ENCODE data around the gene YTHDF1. TPM values are rescaled to one million over a fixed set of nuclear protein-coding genes. Genes with fewer than 3 reads are reported as not detected.
A peak's percentile ranks its signal among the peaks of the same experiment; 100 is the strongest.

The YTHDF1 gene
- total and polyA plus RNA-seq, 12 donors: 15.3 to 31.6 (median 21.4) TPM

DNA sequence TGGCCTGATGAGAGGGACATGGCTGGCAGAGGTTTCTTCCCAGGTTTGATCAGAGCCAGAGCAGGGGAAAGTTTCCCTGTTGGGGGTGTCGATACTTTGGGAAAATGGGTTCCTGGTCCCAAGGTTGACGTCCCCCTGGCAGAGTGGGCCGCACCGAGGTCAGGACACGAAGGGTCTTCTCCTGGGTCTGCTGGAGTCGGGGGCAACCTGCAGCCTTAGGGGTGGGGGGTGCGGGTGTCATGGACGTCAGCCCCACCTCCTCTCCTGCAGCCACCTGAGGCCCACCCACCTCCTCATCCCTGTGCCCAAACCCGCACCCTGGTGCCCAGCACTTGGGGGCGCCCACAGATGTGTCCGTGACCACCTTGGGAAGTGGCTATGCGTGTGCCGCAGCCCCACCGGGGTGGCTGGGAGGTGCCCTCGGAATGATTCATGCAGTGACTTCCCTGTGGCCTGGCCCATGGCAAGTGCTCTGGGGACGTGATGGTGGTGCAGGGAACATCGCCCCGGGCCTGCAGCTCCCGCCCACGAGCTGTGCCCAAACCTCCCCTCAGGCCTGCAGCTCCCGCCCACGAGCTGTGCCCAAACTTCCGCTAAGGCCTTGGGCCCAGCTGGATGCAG, 64.9 kb downstream of the YTHDF1 start:
- DNase-seq (peak in 1 of 2 donors; percentile 3), ATAC-seq (no peak)
- intact Hi-C loops (cut with DNase I): no loop called here
- TF ChIP-seq, protein P1, sequence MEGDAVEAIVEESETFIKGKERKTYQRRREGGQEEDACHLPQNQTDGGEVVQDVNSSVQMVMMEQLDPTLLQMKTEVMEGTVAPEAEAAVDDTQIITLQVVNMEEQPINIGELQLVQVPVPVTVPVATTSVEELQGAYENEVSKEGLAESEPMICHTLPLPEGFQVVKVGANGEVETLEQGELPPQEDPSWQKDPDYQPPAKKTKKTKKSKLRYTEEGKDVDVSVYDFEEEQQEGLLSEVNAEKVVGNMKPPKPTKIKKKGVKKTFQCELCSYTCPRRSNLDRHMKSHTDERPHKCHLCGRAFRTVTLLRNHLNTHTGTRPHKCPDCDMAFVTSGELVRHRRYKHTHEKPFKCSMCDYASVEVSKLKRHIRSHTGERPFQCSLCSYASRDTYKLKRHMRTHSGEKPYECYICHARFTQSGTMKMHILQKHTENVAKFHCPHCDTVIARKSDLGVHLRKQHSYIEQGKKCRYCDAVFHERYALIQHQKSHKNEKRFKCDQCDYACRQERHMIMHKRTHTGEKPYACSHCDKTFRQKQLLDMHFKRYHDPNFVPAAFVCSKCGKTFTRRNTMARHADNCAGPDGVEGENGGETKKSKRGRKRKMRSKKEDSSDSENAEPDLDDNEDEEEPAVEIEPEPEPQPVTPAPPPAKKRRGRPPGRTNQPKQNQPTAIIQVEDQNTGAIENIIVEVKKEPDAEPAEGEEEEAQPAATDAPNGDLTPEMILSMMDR (IDR thresholded peaks at IDR 0.05): no peak
- Histone ChIP-seq H3K36me3 (no peaks in the 10 kb centered on the region), H3K4me1 (peaks cover 0 to 20% (median 0%) of the 10 kb centered on the region in 9 donors), H3K27ac (peak overlapping the region in 3 of 10 donors; percentile 10 to 31 (median 28)), H3K27me3 (peaks cover 7 to 76% (median 72%) of the 10 kb centered on the region in 7 donors), H3K4me3 (no peak overlapping the region), H3K9me3 (peaks cover 0 to 22% (median 9%) of the 10 kb centered on the region in 11 donors)
- WGBS, 2 donors: 81 to 83% methylated on average over 23 of the region's 23 CpGs

DNA sequence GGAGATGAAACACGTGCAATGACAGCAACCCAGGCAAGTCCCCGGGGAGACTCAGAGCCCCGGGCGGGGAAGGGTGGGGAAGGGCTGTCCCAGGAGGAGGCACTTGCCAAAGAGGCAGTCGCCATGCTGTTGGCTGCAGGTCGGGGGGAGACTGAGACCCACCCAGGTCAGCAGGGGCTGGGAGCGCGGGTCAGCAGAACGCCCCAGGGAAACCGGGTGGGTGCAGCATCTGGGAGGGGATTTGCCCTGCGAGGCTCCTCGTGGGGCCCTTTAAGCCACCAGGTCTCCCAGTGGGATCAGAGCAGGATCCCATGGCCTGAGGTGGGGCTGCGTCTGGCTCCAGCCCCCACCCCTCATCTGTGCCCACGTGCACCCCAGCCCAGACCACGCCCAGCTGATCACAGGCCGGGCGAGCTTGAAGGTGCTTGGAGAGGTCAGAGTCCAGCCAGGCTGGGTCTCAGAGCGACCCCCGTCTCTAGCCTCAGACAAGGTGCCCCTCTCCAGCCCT, 65.5 kb downstream of the YTHDF1 start:
- Histone ChIP-seq H3K36me3 (no peaks in the 10 kb centered on the region), H3K27me3 (peaks cover 7 to 71% (median 66%) of the 10 kb centered on the region in 7 donors), H3K27ac (peak overlapping the region in 1 of 10 donors; percentile 4), H3K9me3 (peaks cover 0 to 22% (median 9%) of the 10 kb centered on the region in 11 donors), H3K4me3 (no peak overlapping the region), H3K4me1 (peaks cover 0 to 20% (median 0%) of the 10 kb centered on the region in 9 donors)
- intact Hi-C loops (cut with DNase I): no loop called here
- TF ChIP-seq, protein P1 (IDR thresholded peaks at IDR 0.05): no peak
- WGBS, 2 donors: 78 to 80% methylated on average over 19 of the region's 19 CpGs
- DNase-seq (peak in 1 of 2 donors; percentile 7), ATAC-seq (peak in 1 of 8 donors; percentile 35)

DNA sequence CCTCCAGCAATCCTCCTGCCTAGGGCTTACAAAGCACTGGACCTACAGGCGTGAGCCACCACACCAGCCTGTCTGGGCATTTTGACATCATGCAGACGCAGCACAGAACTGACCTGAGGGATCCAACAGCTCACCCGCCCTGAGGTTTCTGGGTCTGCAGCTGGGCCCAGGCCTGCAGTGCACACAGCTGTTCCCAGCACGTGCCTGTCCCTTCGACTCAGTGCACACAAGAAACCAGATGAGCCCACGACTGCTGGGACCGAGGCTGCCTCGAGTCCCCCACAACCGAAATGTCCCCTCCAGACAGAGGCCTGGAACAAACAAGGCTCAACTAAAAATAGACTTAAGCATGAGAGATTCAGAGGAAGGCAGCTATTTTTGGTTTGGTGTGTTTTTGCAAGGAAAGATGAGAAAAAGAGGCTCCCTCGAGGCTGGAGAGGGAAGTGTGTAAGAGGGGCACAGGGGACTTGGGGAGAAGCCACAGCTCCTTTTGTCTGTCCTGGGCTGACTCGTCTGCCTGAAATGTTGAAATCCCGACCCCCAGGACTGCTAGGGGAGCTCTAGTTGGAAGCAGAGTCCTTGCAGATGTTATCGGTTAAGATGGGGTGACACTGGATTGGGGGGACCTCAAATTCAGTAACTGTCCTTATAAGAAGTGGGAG, 66.3 kb downstream of the YTHDF1 start:
- peak; percentile 28 to 86 (median 71) for ATAC-seq
- no peaks in the 10 kb centered on the region for H3K36me3 ChIP-seq
- H3K27ac ChIP-seq: peak overlapping the region in 1 of 10 donors; percentile 4
- no peak overlapping the region for H3K4me3 ChIP-seq
- 50 to 51% methylated on average over 13 of the region's 13 CpGs for WGBS, 2 donors
- intact Hi-C loops (cut with DNase I): loop anchor here in 1 of 10 donors (10.0 kb wide), 1 partner anchor 505 kb away; the partner anchor contains the start of gene SLCO4A1
- TF ChIP-seq, protein P1 (IDR thresholded peaks at IDR 0.05): no peak
- peaks cover 0 to 20% (median 0%) of the 10 kb centered on the region in 9 donors for H3K4me1 ChIP-seq
- H3K27me3 ChIP-seq: peaks cover 7 to 72% (median 62%) of the 10 kb centered on the region in 7 donors
- peaks cover 0 to 22% (median 9%) of the 10 kb centered on the region in 11 donors for H3K9me3 ChIP-seq
- DNase-seq: peak; percentile 21 to 28

DNA sequence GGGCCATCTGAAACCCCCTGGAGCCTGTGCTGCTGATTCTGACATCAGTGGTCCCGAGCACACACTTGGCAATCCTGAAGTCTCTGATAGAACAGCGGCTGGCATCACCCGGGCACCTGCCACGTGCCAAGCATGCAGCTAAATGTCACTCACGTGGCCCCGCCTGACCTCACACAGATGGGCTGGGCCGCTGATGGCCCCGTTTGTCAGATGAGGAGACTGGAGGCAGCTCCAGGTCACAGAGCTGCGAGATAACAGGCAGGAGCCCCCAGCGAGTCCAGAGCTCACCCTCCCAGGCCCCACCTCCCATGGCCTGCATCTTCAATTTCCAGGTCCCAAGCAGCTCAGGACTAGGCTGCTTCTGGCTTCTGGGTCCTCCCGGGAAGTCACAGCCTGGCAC, 67.2 kb downstream of the YTHDF1 start:
- Histone ChIP-seq H3K27ac (no peak overlapping the region), H3K27me3 (peaks cover 7 to 74% (median 54%) of the 10 kb centered on the region in 7 donors), H3K9me3 (peaks cover 0 to 22% (median 9%) of the 10 kb centered on the region in 11 donors), H3K4me1 (peaks cover 0 to 20% (median 0%) of the 10 kb centered on the region in 9 donors), H3K4me3 (no peak overlapping the region), H3K36me3 (no peaks in the 10 kb centered on the region)
- ATAC-seq: no peak
- intact Hi-C loops (cut with DNase I): loop anchor here in 1 of 10 donors (10.0 kb wide), 1 partner anchor 504 kb away; the partner anchor contains the start of gene SLCO4A1
- WGBS, 2 donors: 84 to 87% methylated on average over 11 of the region's 11 CpGs
- DNase-seq: peak in 1 of 2 donors; percentile 1
- TF ChIP-seq, protein P1 (IDR thresholded peaks at IDR 0.05): no peak
